Body of pancreas (tissue), 4 donors: ENCODE data around the gene RIMS4.

Experiments used
- POLR2A ChIP-seq, 3 donors: fragments of 450-650 bp; IDR thresholded peaks; one replicate each; pipeline ENCODE4 v1.6.1; 2016; ENCODE audit warnings: antibody characterized with exemption in 3 of 3, mild to moderate bottlenecking in 2 of 3
- TF ChIP-seq, protein P1 (sequence below), 7 experiments: fragments of 450-650 bp in 4 of 7; fragments of 200-600 bp in 3 of 7; sonication (generic) in 3 of 7; IDR thresholded peaks; one replicate each; pipeline ENCODE4 v1.5.1; 2016 to 2019; ENCODE audit warnings: antibody characterized with exemption in 7 of 7

DNA sequence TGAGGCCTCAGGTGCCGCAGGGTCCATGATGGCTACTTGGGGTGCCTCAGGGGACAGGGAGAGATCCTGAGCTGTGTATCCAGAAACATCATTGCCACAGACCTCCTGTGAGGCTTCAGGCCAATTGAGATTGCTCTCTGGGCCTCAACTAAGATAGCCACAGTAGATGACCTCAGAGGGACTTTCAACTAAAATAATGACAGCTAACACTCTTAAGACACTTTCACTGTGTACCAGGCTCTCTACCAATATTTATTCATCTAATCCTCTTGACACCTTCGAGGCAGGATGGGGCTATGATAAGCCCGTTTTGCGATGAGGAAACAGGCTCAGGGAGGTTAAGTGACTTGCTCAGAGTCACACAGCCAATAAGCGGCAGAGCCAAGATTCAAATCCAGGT lies 10.7 kb downstream of the RIMS4 start:
- no peak for TF ChIP-seq POLR2A (IDR thresholded peaks at IDR 0.05)
- TF ChIP-seq, protein P1, sequence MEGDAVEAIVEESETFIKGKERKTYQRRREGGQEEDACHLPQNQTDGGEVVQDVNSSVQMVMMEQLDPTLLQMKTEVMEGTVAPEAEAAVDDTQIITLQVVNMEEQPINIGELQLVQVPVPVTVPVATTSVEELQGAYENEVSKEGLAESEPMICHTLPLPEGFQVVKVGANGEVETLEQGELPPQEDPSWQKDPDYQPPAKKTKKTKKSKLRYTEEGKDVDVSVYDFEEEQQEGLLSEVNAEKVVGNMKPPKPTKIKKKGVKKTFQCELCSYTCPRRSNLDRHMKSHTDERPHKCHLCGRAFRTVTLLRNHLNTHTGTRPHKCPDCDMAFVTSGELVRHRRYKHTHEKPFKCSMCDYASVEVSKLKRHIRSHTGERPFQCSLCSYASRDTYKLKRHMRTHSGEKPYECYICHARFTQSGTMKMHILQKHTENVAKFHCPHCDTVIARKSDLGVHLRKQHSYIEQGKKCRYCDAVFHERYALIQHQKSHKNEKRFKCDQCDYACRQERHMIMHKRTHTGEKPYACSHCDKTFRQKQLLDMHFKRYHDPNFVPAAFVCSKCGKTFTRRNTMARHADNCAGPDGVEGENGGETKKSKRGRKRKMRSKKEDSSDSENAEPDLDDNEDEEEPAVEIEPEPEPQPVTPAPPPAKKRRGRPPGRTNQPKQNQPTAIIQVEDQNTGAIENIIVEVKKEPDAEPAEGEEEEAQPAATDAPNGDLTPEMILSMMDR (IDR thresholded peaks at IDR 0.05): no peak
